CD14-positive monocyte (primary cell): ENCODE measurements around the gene ZNF180. TPM values are rescaled to one million over a fixed set of nuclear protein-coding genes. Genes with fewer than 3 reads are reported as not detected.

ENCODE experiments used
- DNase-seq, 3 donors: peaks; one replicate each; pipeline ENCODE4 v3.0.0-alpha.2; 2011 to 2022
- H2AFZ ChIP-seq: 2 replicates; pipeline ENCODE4 v1.6.0; 2012; ENCODE audit warnings: mild to moderate bottlenecking, low read depth, low read length, inconsistent platforms; ENCODE audit not compliant: insufficient read depth, poor library complexity, severe bottlenecking
- H3K27ac ChIP-seq, 2 donors: 1 replicate in 1 of 2; 2 replicates in 1 of 2; pipeline ENCODE4 v1.5.1; 2012 to 2013; ENCODE audit warnings: low read length in 2 of 2, control low read depth in 1 of 2, inconsistent platforms in 1 of 2, low read depth in 1 of 2, mild to moderate bottlenecking in 1 of 2
- H3K27me3 ChIP-seq, 2 donors: one replicate each; pipeline versions ENCODE4 v1.6.0 to v1.6.1; 2011 to 2013; ENCODE audit warnings: low read length in 2 of 2; ENCODE audit not compliant: control insufficient read depth in 2 of 2, insufficient read depth in 2 of 2
- H3K36me3 ChIP-seq, 2 donors: replicated peaks in 1 of 2; 1 replicate in 1 of 2; 2 replicates in 1 of 2; pipeline versions ENCODE4 v1.5.1 to v1.6.1; 2012 to 2013; ENCODE audit warnings: low read length in 2 of 2, control low read depth in 1 of 2, inconsistent platforms in 1 of 2, mild to moderate bottlenecking in 1 of 2; ENCODE audit not compliant: insufficient read depth in 2 of 2, control insufficient read depth in 1 of 2
- H3K4me1 ChIP-seq, 2 donors: 1 replicate in 1 of 2; 2 replicates in 1 of 2; pipeline versions ENCODE4 v1.5.1 to v1.6.1; 2012 to 2013; ENCODE audit warnings: low read length in 2 of 2, control low read depth in 1 of 2, inconsistent platforms in 1 of 2, mild to moderate bottlenecking in 1 of 2, moderate library complexity in 1 of 2; ENCODE audit not compliant: insufficient read depth in 2 of 2, control insufficient read depth in 1 of 2
- H3K4me2 ChIP-seq: replicated peaks from 2 replicates; pipeline ENCODE3; 2012; ENCODE audit warnings: low read length, moderate library complexity, mild to moderate bottlenecking; ENCODE audit not compliant: poor library complexity, severe bottlenecking; ENCODE audit errors: extremely low read depth
- H3K4me3 ChIP-seq, 3 experiments: fragments of 200-600 bp in 1 of 3; sonication (generic) in 1 of 3; replicated peaks in 1 of 3; 1 replicate in 2 of 3; 2 replicates in 1 of 3; pipeline ENCODE4 v1.5.1; 2011 to 2013; ENCODE audit warnings: low read length in 3 of 3, mild to moderate bottlenecking in 3 of 3, control low read depth in 2 of 3, low read depth in 2 of 3, inconsistent platforms in 1 of 3, moderate library complexity in 1 of 3
- H3K79me2 ChIP-seq: 2 replicates; pipeline ENCODE4 v1.6.0; 2012; ENCODE audit warnings: mild to moderate bottlenecking, control low read depth, inconsistent platforms, low read length, moderate library complexity; ENCODE audit not compliant: insufficient read depth
- H3K9ac ChIP-seq: 2 replicates; pipeline ENCODE4 v1.6.0; 2017; ENCODE audit warnings: low read length, mild to moderate bottlenecking; ENCODE audit not compliant: insufficient read depth, poor library complexity, severe bottlenecking
- H3K9me3 ChIP-seq, 2 donors: replicated peaks in 1 of 2; 1 replicate in 1 of 2; 2 replicates in 1 of 2; pipeline versions ENCODE4 v1.5.1 to v1.6.1; 2012 to 2013; ENCODE audit warnings: low read length in 2 of 2, control low read depth in 1 of 2; ENCODE audit not compliant: control insufficient read depth in 1 of 2, insufficient read depth in 1 of 2
- H4K20me1 ChIP-seq: 2 replicates; pipeline ENCODE4 v1.6.0; 2012; ENCODE audit warnings: mild to moderate bottlenecking, low read length, control low read depth, moderate library complexity; ENCODE audit not compliant: insufficient read depth
- H3K27ac Mint-ChIP-seq, 7 donors: one replicate each; pipeline ENCODE4 v1.8.0; 2020; ENCODE audit warnings: mild to moderate bottlenecking in 7 of 7, mixed read lengths in 7 of 7, moderate library complexity in 6 of 7, inconsistent platforms in 2 of 7
- H3K27me3 Mint-ChIP-seq, 3 donors: one replicate each; pipeline ENCODE4 v1.8.0; 2021 to 2022; ENCODE audit warnings: low read depth in 3 of 3, mild to moderate bottlenecking in 3 of 3, mixed read lengths in 3 of 3, moderate library complexity in 3 of 3, inconsistent platforms in 1 of 3
- H3K36me3 Mint-ChIP-seq, 2 donors: one replicate each; pipeline ENCODE4 v1.8.0; 2020; ENCODE audit warnings: mixed read lengths in 2 of 2, inconsistent platforms in 1 of 2, mild to moderate bottlenecking in 1 of 2
- H3K4me1 Mint-ChIP-seq: one replicate; pipeline ENCODE4 v1.8.0; 2020; ENCODE audit warnings: mild to moderate bottlenecking, mixed read lengths
- H3K4me3 Mint-ChIP-seq, 2 donors: one replicate each; pipeline ENCODE4 v1.8.0; 2020; ENCODE audit warnings: mild to moderate bottlenecking in 2 of 2, mixed read lengths in 2 of 2, moderate library complexity in 1 of 2
- H3K9me3 Mint-ChIP-seq, 7 donors: one replicate each; pipeline ENCODE4 v1.8.0; 2020 to 2022; ENCODE audit warnings: mixed read lengths in 7 of 7, mild to moderate bottlenecking in 6 of 7, moderate library complexity in 6 of 7, inconsistent platforms in 2 of 7
- CTCF ChIP-seq: fragments of 200-600 bp; IDR thresholded peaks from one replicate; pipeline ENCODE4 v1.8.0; 2022; ENCODE audit warnings: antibody characterized with exemption, mild to moderate bottlenecking
- WGBS: methylation state at CpG from one replicate; pipeline ENCODE4 v1.1.5; 2013; ENCODE audit warnings: missing lambda C conversion rate; ENCODE audit not compliant: insufficient coverage; 5-methylcytosine and 5-hydroxymethylcytosine counted together
- intact Hi-C, 2 donors: fragments of 100-400 bp; cut with micrococcal nuclease; formaldehyde crosslinking; loops; one replicate each; pipeline versions ENCODE4 v1.15.0 to v1.15.1; 2023
- polyA plus RNA-seq, 3 donors: library from polyadenylated mRNA; depleted of rRNA in 1 of 3; unstranded in 2 of 3; stranded (reverse) in 1 of 3; fragments of 300-500 nt in 2 of 3; fragments of >200 nt in 1 of 3; fragmentation: Illumina TruSeq in 2 of 3; gene quantifications; 1 replicate in 2 of 3; 2 replicates in 1 of 3; pipeline ENCODE4 v1.2.3, GENCODE V29; 2012 to 2021

The ZNF180 gene
- polyA plus RNA-seq, 3 donors = 1.2 to 3.5 (median 2.7) TPM

GRCh38 chr19:44548736-44549135, 48.4 kb upstream of the ZNF180 start:
- Mint-ChIP-seq H3K36me3 (no peaks in the 10 kb centered on the region), H3K4me3 (no peak overlapping the region)
- H2AFZ ChIP-seq = no peak overlapping the region

GRCh38 chr19:44544031-44544430, 43.7 kb upstream of the ZNF180 start:
- Histone ChIP-seq H3K4me1 (no peaks in the 10 kb centered on the region), H3K79me2 (no peaks in the 10 kb centered on the region), H4K20me1 (no peaks in the 10 kb centered on the region), H3K9ac (no peak overlapping the region), H3K4me3 (no peak overlapping the region), H3K36me3 (no peaks in the 10 kb centered on the region), H3K9me3 (no peaks in the 10 kb centered on the region), H3K27ac (no peak overlapping the region), H3K27me3 (peaks cover 0 to 2% of the 10 kb centered on the region in 2 donors), H2AFZ (no peak overlapping the region), H3K4me2 (no peak overlapping the region)
- 73% methylated on average over 2 of the region's 2 CpGs for WGBS
- Mint-ChIP-seq H3K36me3 (no peaks in the 10 kb centered on the region), H3K27me3 (peaks cover 5% of the 10 kb centered on the region in 3 donors), H3K4me3 (no peak overlapping the region), H3K9me3 (peaks cover 0 to 15% (median 3%) of the 10 kb centered on the region in 7 donors), H3K27ac (no peak overlapping the region), H3K4me1 (no peaks in the 10 kb centered on the region)
- no peak for TF ChIP-seq CTCF
- intact Hi-C loops = no loop called here
- no peak for DNase-seq

More at GRCh38 chr19:44548736-44549135, 48.4 kb upstream of the ZNF180 start:
- Mint-ChIP-seq H3K4me1 (no peaks in the 10 kb centered on the region), H3K9me3 (peaks cover 0 to 18% (median 3%) of the 10 kb centered on the region in 7 donors), H3K27me3 (peaks cover 0 to 10% (median 7%) of the 10 kb centered on the region in 3 donors), H3K27ac (no peak overlapping the region)
- DNase-seq = no peak
- Histone ChIP-seq H3K79me2 (no peaks in the 10 kb centered on the region), H3K9ac (no peak overlapping the region), H3K4me3 (no peak overlapping the region), H3K9me3 (no peaks in the 10 kb centered on the region), H3K27me3 (peaks cover 0 to 2% of the 10 kb centered on the region in 2 donors), H3K4me2 (no peak overlapping the region), H4K20me1 (no peaks in the 10 kb centered on the region), H3K4me1 (no peaks in the 10 kb centered on the region), H3K36me3 (no peaks in the 10 kb centered on the region), H3K27ac (no peak overlapping the region)
- no CpG with 5 or more reads among the region's 4 CpGs for WGBS
- no peak for TF ChIP-seq CTCF
- intact Hi-C loops = no loop called here
